Fibroblast of lung (primary cell): ENCODE results near the gene NOX3. TPM values are rescaled to one million over a fixed set of nuclear protein-coding genes. Genes with fewer than 3 reads are reported as not detected.

Experiments
- DNase-seq, 2 donors: peaks; one replicate each; pipeline versions ENCODE4 v3.0.0 to v3.0.0-alpha.2; 2010; ENCODE audit warnings: low read depth in 2 of 2
- H2AFZ ChIP-seq: 2 replicates; pipeline ENCODE4 v1.5.1; 2012; ENCODE audit warnings: low read length, control low read depth, inconsistent platforms
- H3K27ac ChIP-seq: 2 replicates; pipeline ENCODE4 v1.5.1; 2011; ENCODE audit warnings: low read length, control low read depth; ENCODE audit not compliant: insufficient read depth
- H3K27me3 ChIP-seq: 2 replicates; pipeline ENCODE4 v1.5.1; 2011; ENCODE audit warnings: mild to moderate bottlenecking, low read length; ENCODE audit not compliant: control insufficient read depth, insufficient read depth
- H3K36me3 ChIP-seq: 2 replicates; pipeline ENCODE4 v1.5.1; 2011; ENCODE audit warnings: low read length; ENCODE audit not compliant: control insufficient read depth, insufficient read depth
- H3K4me1 ChIP-seq: 2 replicates; pipeline ENCODE4 v1.5.1; 2011; ENCODE audit warnings: low read length; ENCODE audit not compliant: control insufficient read depth, insufficient read depth; ENCODE audit errors: extremely low read depth
- H3K4me2 ChIP-seq: 2 replicates; pipeline ENCODE4 v1.5.1; 2011; ENCODE audit warnings: low read length, control low read depth; ENCODE audit not compliant: insufficient read depth; ENCODE audit errors: extremely low read depth
- H3K4me3 ChIP-seq, 4 experiments: fragments of 200-600 bp in 1 of 4; sonication (generic) in 1 of 4; replicated peaks in 1 of 4; 2 replicates each; pipeline ENCODE4 v1.5.1; 2011 to 2016; ENCODE audit warnings: low read length in 4 of 4, low read depth in 3 of 4, mild to moderate bottlenecking in 3 of 4, control low read depth in 2 of 4, inconsistent platforms in 1 of 4, mixed read lengths in 1 of 4; ENCODE audit not compliant: insufficient read depth in 1 of 4; ENCODE audit errors: control extremely low read depth in 1 of 4
- H3K79me2 ChIP-seq: 2 replicates; pipeline ENCODE4 v1.5.1; 2012; ENCODE audit warnings: mild to moderate bottlenecking, low read length, inconsistent platforms; ENCODE audit not compliant: control insufficient read depth, insufficient read depth
- H3K9ac ChIP-seq: 2 replicates; pipeline ENCODE4 v1.5.1; 2011; ENCODE audit warnings: mild to moderate bottlenecking, low read length, control low read depth; ENCODE audit not compliant: insufficient read depth
- H3K9me3 ChIP-seq: 2 replicates; pipeline ENCODE4 v1.5.1; 2012; ENCODE audit warnings: low read depth, low read length; ENCODE audit not compliant: control insufficient read depth, insufficient read depth
- H4K20me1 ChIP-seq: 2 replicates; pipeline ENCODE4 v1.5.1; 2011; ENCODE audit warnings: low read length; ENCODE audit not compliant: control insufficient read depth, insufficient read depth; ENCODE audit errors: extremely low read depth
- CTCF ChIP-seq, 2 donors: IDR thresholded peaks in 1 of 2; conservative IDR thresholded peaks in 1 of 2; 1 replicate in 1 of 2; 2 replicates in 1 of 2; pipeline ENCODE4 v1.5.1; 2011 to 2012; ENCODE audit warnings: low read length in 2 of 2, control low read depth in 1 of 2, inconsistent platforms in 1 of 2, low read depth in 1 of 2, mild to moderate bottlenecking in 1 of 2
- EZH2 ChIP-seq: IDR thresholded peaks from 2 replicates; pipeline ENCODE4 v1.5.1; 2012; ENCODE audit warnings: low read length, control low read depth, mild to moderate bottlenecking; ENCODE audit errors: missing control alignments
- polyA plus RNA-seq, 2 donors: library from polyadenylated mRNA; depleted of rRNA in 1 of 2; stranded (reverse) in 1 of 2; unstranded in 1 of 2; fragments of >200 nt; gene quantifications; 2 replicates each; pipeline ENCODE4 v1.2.1, GENCODE V29; 2011 to 2012; ENCODE audit warnings: missing spikeins in 1 of 2
- total RNA-seq: library from RNA; depleted of rRNA; stranded (reverse); fragments of >200 nt; gene quantifications from 2 replicates; pipeline ENCODE4 v1.2.1, GENCODE V29; 2014

Gene NOX3
- total and polyA plus RNA-seq, 2 donors (not counting 1 experiment from before 2014, with no cell fraction given): not detected

- peak in 1 of 2 donors; percentile 26 for DNase-seq
- H2AFZ ChIP-seq: no peak overlapping the region
Measured at GRCh38 chr6:155400654-155400965, 55.0 kb downstream of the NOX3 start.

GRCh38 chr6:155399745-155400653 lies 55.6 kb downstream of the NOX3 start:
- no peaks in the 10 kb centered on the region for H3K36me3 ChIP-seq
- H3K27me3 ChIP-seq: no peaks in the 10 kb centered on the region
- no peak overlapping the region for H2AFZ ChIP-seq
- H3K27ac ChIP-seq: no peak overlapping the region
- no peak overlapping the region for H3K4me2 ChIP-seq
- no peaks in the 10 kb centered on the region for H3K4me1 ChIP-seq
- H3K4me3 ChIP-seq: no peak overlapping the region
- no peak for DNase-seq
- TF ChIP-seq EZH2: no peak
- no peak for TF ChIP-seq CTCF (conservative IDR thresholded peaks at IDR 0.05 in 1 of 2, IDR thresholded peaks at IDR 0.05 in 1 of 2; ENCODE audit: low read depth in 1 of 2, low read length in 2 of 2)
- no peaks in the 10 kb centered on the region for H3K9me3 ChIP-seq
- H3K79me2 ChIP-seq: no peaks in the 10 kb centered on the region
- H3K9ac ChIP-seq: no peak overlapping the region
- no peaks in the 10 kb centered on the region for H4K20me1 ChIP-seq

More at GRCh38 chr6:155400654-155400965, 55.0 kb downstream of the NOX3 start:
- no peaks in the 10 kb centered on the region for H3K79me2 ChIP-seq
- no peaks in the 10 kb centered on the region for H4K20me1 ChIP-seq
- no peak overlapping the region for H3K9ac ChIP-seq
- no peak for TF ChIP-seq EZH2
- TF ChIP-seq CTCF (conservative IDR thresholded peaks at IDR 0.05 in 1 of 2, IDR thresholded peaks at IDR 0.05 in 1 of 2; ENCODE audit: low read depth in 1 of 2, low read length in 2 of 2): no peak
- no peaks in the 10 kb centered on the region for H3K4me1 ChIP-seq
- no peaks in the 10 kb centered on the region for H3K36me3 ChIP-seq
- no peaks in the 10 kb centered on the region for H3K9me3 ChIP-seq
- no peaks in the 10 kb centered on the region for H3K27me3 ChIP-seq
- no peak overlapping the region for H3K27ac ChIP-seq
- no peak overlapping the region for H3K4me3 ChIP-seq
- H3K4me2 ChIP-seq: no peak overlapping the region

- Histone ChIP-seq H3K36me3 (no peaks in the 10 kb centered on the region), H4K20me1 (no peaks in the 10 kb centered on the region), H3K9me3 (no peaks in the 10 kb centered on the region), H3K79me2 (no peaks in the 10 kb centered on the region), H3K27ac (no peak overlapping the region), H3K4me1 (no peaks in the 10 kb centered on the region), H3K4me3 (no peak overlapping the region), H3K4me2 (no peak overlapping the region), H2AFZ (no peak overlapping the region), H3K9ac (no peak overlapping the region), H3K27me3 (no peaks in the 10 kb centered on the region)
- no peak for DNase-seq
- TF ChIP-seq CTCF (conservative IDR thresholded peaks at IDR 0.05 in 1 of 2, IDR thresholded peaks at IDR 0.05 in 1 of 2; ENCODE audit: low read depth in 1 of 2, low read length in 2 of 2): no peak
- TF ChIP-seq EZH2: no peak
Measured at GRCh38 chr6:155399062-155399744, 56.4 kb downstream of the NOX3 start.
